ENCODE measurements around the gene AOPEP.

GRCh38 chr9:94839398-94839797 lies 112.9 kb downstream of the AOPEP start:
- TF ChIP-seq CTCF (IDR thresholded peaks at IDR 0.05; ENCODE audit: low read depth, low read length): no peak
- no peak for TF ChIP-seq EZH2phosphoT487 (IDR thresholded peaks at IDR 0.05; ENCODE audit: low read depth)

Measured in OCI-LY3 (cell line).